GM12878 (cell line): ENCODE results near the gene RASAL2.

ENCODE experiments used
- BCLAF1 ChIP-seq: fragments of 450-650 bp; IDR thresholded peaks from 2 replicates; pipeline ENCODE4 v1.6.1; 2017; ENCODE audit warnings: antibody characterized with exemption, mild to moderate bottlenecking, moderate library complexity
- CTCF ChIP-seq, 3 experiments: IDR thresholded peaks in 2 of 3; conservative IDR thresholded peaks in 1 of 3; 2 replicates each; pipeline ENCODE4 v1.5.1; 2011; ENCODE audit warnings: low read depth in 3 of 3, low read length in 3 of 3, mild to moderate bottlenecking in 3 of 3, control low read depth in 2 of 3, moderate library complexity in 2 of 3, inconsistent platforms in 1 of 3, mixed read lengths in 1 of 3; ENCODE audit not compliant: control insufficient read depth in 2 of 3, insufficient read depth in 1 of 3; ENCODE audit errors: extremely low read depth in 1 of 3
- ETV6 ChIP-seq, 2 experiments: fragments of 450-650 bp in 1 of 2; IDR thresholded peaks in 1 of 2; conservative IDR thresholded peaks in 1 of 2; 2 replicates each; pipeline ENCODE4 v1.6.1; 2014; ENCODE audit warnings: antibody characterized with exemption in 1 of 2, borderline replicate concordance in 1 of 2, low read depth in 1 of 2, mild to moderate bottlenecking in 1 of 2, moderate library complexity in 1 of 2
- JUND ChIP-seq: IDR thresholded peaks from 2 replicates; pipeline ENCODE4 v1.6.1; 2012; ENCODE audit warnings: low read depth, mild to moderate bottlenecking, low read length, improper control_type of control experiment, moderate library complexity
- MLLT1 ChIP-seq: fragments of 450-650 bp; IDR thresholded peaks from 2 replicates; pipeline ENCODE4 v1.6.1; 2016; ENCODE audit warnings: mild to moderate bottlenecking
- MYC ChIP-seq: IDR thresholded peaks from 2 replicates; pipeline ENCODE4 v1.6.1; 2011; ENCODE audit warnings: mild to moderate bottlenecking, low read length, moderate library complexity, inconsistent platforms; ENCODE audit not compliant: insufficient read depth, insufficient replicate concordance, insufficient read length, severe bottlenecking
- POLR2A ChIP-seq: IDR thresholded peaks from 2 replicates; pipeline ENCODE4 v1.6.1; 2011; ENCODE audit warnings: low read depth, mild to moderate bottlenecking, low read length
- POLR2AphosphoS2 ChIP-seq: IDR thresholded peaks from 2 replicates; pipeline ENCODE4 v1.6.1; 2011; ENCODE audit warnings: low read depth, mild to moderate bottlenecking, low read length, improper control_type of control experiment, moderate library complexity
- RBBP5 ChIP-seq: fragments of 200-600 bp; sonication (generic); conservative IDR thresholded peaks from 2 replicates; pipeline ENCODE4 v1.6.1; 2016
- SMC3 ChIP-seq: IDR thresholded peaks from 2 replicates; pipeline ENCODE4 v1.6.1; 2011; ENCODE audit warnings: low read length, improper control_type of control experiment, borderline replicate concordance
- USF1 ChIP-seq: IDR thresholded peaks from 2 replicates; pipeline ENCODE4 v1.6.1; 2011; ENCODE audit warnings: borderline replicate concordance, low read depth, mild to moderate bottlenecking, moderate library complexity, mixed read lengths, low read length; ENCODE audit not compliant: insufficient read depth; ENCODE audit errors: extremely low read length
- ZZZ3 ChIP-seq: IDR thresholded peaks from 2 replicates; pipeline ENCODE4 v1.6.1; 2011; ENCODE audit warnings: low read depth; ENCODE audit not compliant: control insufficient read depth, insufficient read length

GRCh38 chr1:178115260-178115659 is 21.4 kb downstream of the RASAL2 start:
- TF ChIP-seq ZZZ3 (no peak), MLLT1 (no peak), CTCF (IDR thresholded peaks at IDR 0.05 in 2 of 3, conservative IDR thresholded peaks at IDR 0.05 in 1 of 3; ENCODE audit: control insufficient read depth in 2 of 3, extremely low read depth in 1 of 3, insufficient read depth in 1 of 3, low read depth in 3 of 3, low read length in 3 of 3) (no peak), RBBP5 (no peak), JUND (no peak), ETV6 (conservative IDR thresholded peaks at IDR 0.05 in 1 of 2, IDR thresholded peaks at IDR 0.05 in 1 of 2; ENCODE audit: borderline replicate concordance in 1 of 2, low read depth in 1 of 2) (no peak), POLR2A (no peak), SMC3 (no peak), MYC (no peak), BCLAF1 (no peak), USF1 (no peak), POLR2AphosphoS2 (no peak)
